Tibial nerve (tissue), 3 donors: Measurements from ENCODE around the gene BACH2.

Experiments
- POLR2A ChIP-seq, 2 donors: fragments of 450-650 bp; IDR thresholded peaks; one replicate each; pipeline ENCODE4 v1.6.1; 2017; ENCODE audit warnings: antibody characterized with exemption in 2 of 2, mild to moderate bottlenecking in 2 of 2, moderate library complexity in 2 of 2
- TF ChIP-seq, protein P1 (sequence below), 5 experiments: fragments of 200-600 bp in 3 of 5; fragments of 450-650 bp in 2 of 5; sonication (generic) in 3 of 5; IDR thresholded peaks; one replicate each; pipeline ENCODE4 v1.5.1; 2016 to 2019; ENCODE audit warnings: antibody characterized with exemption in 5 of 5, mild to moderate bottlenecking in 3 of 5, moderate library complexity in 2 of 5

DNA sequence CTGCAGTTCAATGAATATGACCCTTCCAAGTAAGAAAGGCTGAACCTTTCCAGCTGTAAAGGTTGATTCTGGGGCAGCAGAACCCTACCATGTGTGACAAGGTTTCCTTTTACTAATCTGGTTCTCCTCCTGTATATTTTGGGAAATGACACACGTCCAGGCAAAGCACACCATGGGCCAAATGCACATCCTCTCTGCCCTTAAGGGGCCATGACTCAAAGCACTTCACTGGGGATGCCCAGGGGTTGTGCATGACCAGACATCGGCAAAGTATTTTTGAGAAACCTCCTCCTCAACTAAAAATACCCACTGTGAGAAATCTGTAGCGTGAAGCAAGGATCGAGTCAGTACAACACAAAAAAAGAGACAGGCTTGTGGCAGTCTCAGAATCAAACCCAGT lies 174.7 kb downstream of the BACH2 start:
- TF ChIP-seq, protein P1, sequence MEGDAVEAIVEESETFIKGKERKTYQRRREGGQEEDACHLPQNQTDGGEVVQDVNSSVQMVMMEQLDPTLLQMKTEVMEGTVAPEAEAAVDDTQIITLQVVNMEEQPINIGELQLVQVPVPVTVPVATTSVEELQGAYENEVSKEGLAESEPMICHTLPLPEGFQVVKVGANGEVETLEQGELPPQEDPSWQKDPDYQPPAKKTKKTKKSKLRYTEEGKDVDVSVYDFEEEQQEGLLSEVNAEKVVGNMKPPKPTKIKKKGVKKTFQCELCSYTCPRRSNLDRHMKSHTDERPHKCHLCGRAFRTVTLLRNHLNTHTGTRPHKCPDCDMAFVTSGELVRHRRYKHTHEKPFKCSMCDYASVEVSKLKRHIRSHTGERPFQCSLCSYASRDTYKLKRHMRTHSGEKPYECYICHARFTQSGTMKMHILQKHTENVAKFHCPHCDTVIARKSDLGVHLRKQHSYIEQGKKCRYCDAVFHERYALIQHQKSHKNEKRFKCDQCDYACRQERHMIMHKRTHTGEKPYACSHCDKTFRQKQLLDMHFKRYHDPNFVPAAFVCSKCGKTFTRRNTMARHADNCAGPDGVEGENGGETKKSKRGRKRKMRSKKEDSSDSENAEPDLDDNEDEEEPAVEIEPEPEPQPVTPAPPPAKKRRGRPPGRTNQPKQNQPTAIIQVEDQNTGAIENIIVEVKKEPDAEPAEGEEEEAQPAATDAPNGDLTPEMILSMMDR (IDR thresholded peaks at IDR 0.05), result no peak
- no peak for TF ChIP-seq POLR2A (IDR thresholded peaks at IDR 0.05)
